SK-N-SH (cell line): ENCODE measurements around the gene ATP2B3. TPM values are rescaled to one million over a fixed set of nuclear protein-coding genes. Genes with fewer than 3 reads are reported as not detected.

Source experiments
- CTCF ChIA-PET: fragments of 300-600, 350-600 bp; formaldehyde crosslinking; extraction: SDS; loops from one replicate; lab custom pipeline; 2021; lab: Yijun Ruan, JAX
- POLR2A ChIA-PET: fragments of 350-600 bp; sonication (Branson Sonifier 250); formaldehyde crosslinking; extraction: SDS; loops from one replicate; lab custom pipeline; 2020; ENCODE audit warnings: antibody characterized with exemption, inconsistent platforms; lab: Yijun Ruan, JAX
- DNase-seq: peaks from one replicate; pipeline ENCODE4 v3.0.0; 2012
- H2AFZ ChIP-seq: fragments of 200-600 bp; sonication (generic); 2 replicates; pipeline ENCODE4 v1.8.1; 2016; ENCODE audit warnings: antibody characterized with exemption, mild to moderate bottlenecking, low read depth
- H3F3A ChIP-seq: fragments of 200-600 bp; sonication (generic); replicated peaks from 2 replicates; pipeline ENCODE3; 2016; ENCODE audit warnings: antibody characterized with exemption, mild to moderate bottlenecking; ENCODE audit not compliant: insufficient read depth
- H3K27ac ChIP-seq, 2 experiments: fragments of 200-500 bp in 1 of 2; fragments of 200-600 bp in 1 of 2; sonication (Bioruptor generic) in 1 of 2; sonication (generic), shearing (Covaris generic) in 1 of 2; 2 replicates each; pipeline versions ENCODE4 v1.5.1 to v1.6.1; 2014 to 2016; ENCODE audit warnings: low read depth in 2 of 2, inconsistent platforms in 1 of 2, low read length in 1 of 2, mild to moderate bottlenecking in 1 of 2, mixed read lengths in 1 of 2
- H3K27me3 ChIP-seq: fragments of 200-600 bp; sonication (generic), shearing (Covaris generic); 2 replicates; pipeline ENCODE4 v1.6.1; 2016; ENCODE audit warnings: mixed run types; ENCODE audit not compliant: insufficient read depth
- H3K36me3 ChIP-seq, 2 experiments: fragments of 200-500 bp in 1 of 2; fragments of 200-600 bp in 1 of 2; sonication (Bioruptor generic) in 1 of 2; sonication (generic) in 1 of 2; replicated peaks in 1 of 2; 2 replicates each; pipeline versions ENCODE3 to v1.5.1; 2014 to 2016; ENCODE audit warnings: low read length in 1 of 2, mild to moderate bottlenecking in 1 of 2; ENCODE audit not compliant: insufficient read depth in 2 of 2, control insufficient read depth in 1 of 2
- H3K4me1 ChIP-seq, 2 experiments: fragments of 200-500 bp in 1 of 2; fragments of 200-600 bp in 1 of 2; sonication (Bioruptor generic) in 1 of 2; sonication (generic), shearing (Covaris generic) in 1 of 2; 2 replicates each; pipeline versions ENCODE4 v1.5.1 to v1.6.1; 2014 to 2016; ENCODE audit warnings: low read depth in 1 of 2, low read length in 1 of 2, mixed run types in 1 of 2; ENCODE audit not compliant: insufficient read depth in 2 of 2, control insufficient read depth in 1 of 2
- H3K4me2 ChIP-seq: fragments of 200-600 bp; sonication (generic), shearing (Covaris generic); 2 replicates; pipeline ENCODE4 v1.6.1; 2017; ENCODE audit warnings: mixed run types
- H3K4me3 ChIP-seq, 2 experiments: fragments of 200-500 bp in 1 of 2; fragments of 200-600 bp in 1 of 2; sonication (Bioruptor generic) in 1 of 2; sonication (generic), shearing (Covaris generic) in 1 of 2; 2 replicates each; pipeline versions ENCODE4 v1.5.1 to v1.8.1; 2014 to 2016; ENCODE audit warnings: low read depth in 2 of 2, inconsistent platforms in 1 of 2, low read length in 1 of 2, mild to moderate bottlenecking in 1 of 2, mixed read lengths in 1 of 2, moderate library complexity in 1 of 2
- H3K79me2 ChIP-seq: fragments of 200-600 bp; sonication (generic); 2 replicates; pipeline ENCODE4 v1.8.1; 2017; ENCODE audit warnings: mild to moderate bottlenecking; ENCODE audit not compliant: insufficient read depth
- H3K9ac ChIP-seq: fragments of 200-600 bp; sonication (generic); 2 replicates; pipeline ENCODE4 v1.6.1; 2017; ENCODE audit warnings: mixed run types
- H3K9me2 ChIP-seq: fragments of 200-600 bp; sonication (generic); 2 replicates; pipeline ENCODE4 v1.6.1; 2017; ENCODE audit warnings: mixed run types
- H3K9me3 ChIP-seq: fragments of 200-600 bp; sonication (generic); 2 replicates; pipeline ENCODE4 v1.6.1; 2017; ENCODE audit warnings: mixed run types, mild to moderate bottlenecking, moderate library complexity
- H4K20me1 ChIP-seq: fragments of 200-600 bp; sonication (generic); 2 replicates; pipeline ENCODE4 v1.6.1; 2017; ENCODE audit warnings: mild to moderate bottlenecking, mixed run types; ENCODE audit not compliant: insufficient read depth
- CHD2 ChIP-seq: fragments of 150-350 bp; IDR thresholded peaks from 2 replicates; pipeline ENCODE4 v1.6.1; 2018; ENCODE audit warnings: low read length; ENCODE audit not compliant: partially characterized antibody
- NRF1 ChIP-seq: IDR thresholded peaks from 2 replicates; pipeline ENCODE4 v1.6.1; 2012; ENCODE audit warnings: low read depth, mild to moderate bottlenecking, low read length
- RXRA ChIP-seq: IDR thresholded peaks from 2 replicates; pipeline ENCODE4 v1.4.0; 2012; ENCODE audit warnings: low read depth, mild to moderate bottlenecking, borderline replicate concordance
- YY1 ChIP-seq: IDR thresholded peaks from 2 replicates; pipeline ENCODE4 v1.4.0; 2012; ENCODE audit warnings: low read depth, mild to moderate bottlenecking
- WGBS: methylation state at CpG from one replicate; pipeline ENCODE4 v1.1.6; 2017; ENCODE audit warnings: low lambda C conversion rate; 5-methylcytosine and 5-hydroxymethylcytosine counted together
- polyA plus RNA-seq, 3 experiments: library from polyadenylated mRNA; depleted of rRNA; stranded (reverse); fragments of >200 nt; gene quantifications; 2 replicates each; pipeline ENCODE4 v1.2.3, GENCODE V29; 2012
- TF ChIP-seq, protein P1 (sequence below): IDR thresholded peaks from 2 replicates; pipeline ENCODE4 v1.4.0; 2012; ENCODE audit warnings: low read depth
- TF ChIP-seq, protein P2 (sequence below): IDR thresholded peaks from 2 replicates; pipeline ENCODE4 v1.4.0; 2012; ENCODE audit warnings: low read depth, borderline replicate concordance
- TF ChIP-seq, protein P3 (sequence below): IDR thresholded peaks from 2 replicates; pipeline ENCODE4 v1.4.0; 2012; ENCODE audit warnings: low read depth, borderline replicate concordance
- TF ChIP-seq, protein P4 (sequence below): fragments of 150-350 bp; IDR thresholded peaks from 2 replicates; pipeline ENCODE4 v1.6.1; 2017; ENCODE audit warnings: antibody characterized with exemption, low read length, low read depth, borderline replicate concordance
- TF ChIP-seq, protein P5 (sequence below): fragments of 150-350 bp; IDR thresholded peaks from 2 replicates; pipeline ENCODE4 v1.6.1; 2016; ENCODE audit warnings: mild to moderate bottlenecking, low read depth, low read length

ATP2B3 gene
- polyA plus RNA-seq, 1 of the 3 experiments (the other 2 are of a cell fraction) = 0.16 TPM

DNA sequence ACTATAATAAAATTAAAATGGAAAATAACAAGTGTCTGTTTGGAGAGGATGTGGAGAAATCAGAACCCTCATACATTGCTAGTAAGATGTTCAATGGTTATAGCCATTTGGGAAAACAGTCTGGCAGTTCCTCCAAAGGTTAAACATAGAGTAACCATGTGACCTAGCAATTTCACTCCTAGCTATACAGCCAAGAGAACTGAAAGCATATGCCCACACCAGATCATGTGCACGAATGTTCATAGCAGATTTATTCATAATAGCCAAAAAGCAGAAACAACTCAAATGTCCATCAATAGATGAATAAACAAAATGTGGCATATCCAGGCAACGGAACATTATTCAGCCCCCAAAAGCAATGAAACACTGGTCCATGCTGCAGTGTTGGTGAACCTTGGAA lies 90.9 kb downstream of the ATP2B3 start:
- no peak overlapping the region for H3K4me3 ChIP-seq
- H3K9me3 ChIP-seq = no peaks in the 10 kb centered on the region
- peaks cover 0 to 10% of the 10 kb centered on the region in 2 experiments; a peak in 1 of 4 replicates for H3K4me1 ChIP-seq
- TF ChIP-seq, protein P1, sequence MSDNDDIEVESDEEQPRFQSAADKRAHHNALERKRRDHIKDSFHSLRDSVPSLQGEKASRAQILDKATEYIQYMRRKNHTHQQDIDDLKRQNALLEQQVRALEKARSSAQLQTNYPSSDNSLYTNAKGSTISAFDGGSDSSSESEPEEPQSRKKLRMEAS = no peak
- TF ChIP-seq, protein P2, sequence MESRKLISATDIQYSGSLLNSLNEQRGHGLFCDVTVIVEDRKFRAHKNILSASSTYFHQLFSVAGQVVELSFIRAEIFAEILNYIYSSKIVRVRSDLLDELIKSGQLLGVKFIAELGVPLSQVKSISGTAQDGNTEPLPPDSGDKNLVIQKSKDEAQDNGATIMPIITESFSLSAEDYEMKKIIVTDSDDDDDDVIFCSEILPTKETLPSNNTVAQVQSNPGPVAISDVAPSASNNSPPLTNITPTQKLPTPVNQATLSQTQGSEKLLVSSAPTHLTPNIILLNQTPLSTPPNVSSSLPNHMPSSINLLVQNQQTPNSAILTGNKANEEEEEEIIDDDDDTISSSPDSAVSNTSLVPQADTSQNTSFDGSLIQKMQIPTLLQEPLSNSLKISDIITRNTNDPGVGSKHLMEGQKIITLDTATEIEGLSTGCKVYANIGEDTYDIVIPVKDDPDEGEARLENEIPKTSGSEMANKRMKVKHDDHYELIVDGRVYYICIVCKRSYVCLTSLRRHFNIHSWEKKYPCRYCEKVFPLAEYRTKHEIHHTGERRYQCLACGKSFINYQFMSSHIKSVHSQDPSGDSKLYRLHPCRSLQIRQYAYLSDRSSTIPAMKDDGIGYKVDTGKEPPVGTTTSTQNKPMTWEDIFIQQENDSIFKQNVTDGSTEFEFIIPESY = no peak
- TF ChIP-seq CHD2 (no peak), NRF1 (no peak), RXRA (no peak)
- no peak overlapping the region for H3K9ac ChIP-seq
- POLR2A ChIA-PET = no interaction called here
- no peaks in the 10 kb centered on the region for H4K20me1 ChIP-seq
- no peaks in the 10 kb centered on the region for H3K79me2 ChIP-seq
- no peaks in the 10 kb centered on the region for H3K9me2 ChIP-seq
- H3K27me3 ChIP-seq = peaks cover 39% of the 10 kb centered on the region
- H3F3A ChIP-seq = no peaks in the 10 kb centered on the region
- no peak overlapping the region for H2AFZ ChIP-seq
- no peak overlapping the region for H3K4me2 ChIP-seq
- CTCF ChIA-PET = interaction anchor here (1.7 to 13.0 kb wide), 2 partner anchors 43 to 57 kb away, joined by 13 to 128 read pairs; no protein-coding TSS in a partner anchor
- WGBS = 35% methylated on average over 2 of the region's 2 CpGs
- no peak overlapping the region for H3K27ac ChIP-seq
- DNase-seq = no peak
- H3K36me3 ChIP-seq = no peaks in the 10 kb centered on the region

DNA sequence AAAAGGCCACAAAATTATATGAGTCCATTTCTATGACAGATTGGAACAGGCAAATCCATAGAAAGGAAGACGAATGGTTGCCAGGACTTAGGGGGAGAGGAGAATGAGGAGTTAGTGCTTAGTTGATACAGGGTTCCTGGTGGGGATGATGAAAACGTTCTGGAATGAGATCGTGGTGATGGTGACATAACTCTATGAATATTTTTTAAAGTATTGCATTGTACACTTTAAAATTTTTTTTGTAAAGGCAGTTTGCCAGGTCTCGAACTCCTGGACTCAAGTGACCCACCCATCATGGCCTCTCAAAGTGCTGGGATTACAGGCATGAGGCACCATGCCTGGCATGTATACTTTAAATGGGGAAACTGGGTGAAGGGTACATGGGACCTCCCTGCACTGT lies 91.4 kb downstream of the ATP2B3 start:
- no peaks in the 10 kb centered on the region for H3K79me2 ChIP-seq
- no peak overlapping the region for H3K4me2 ChIP-seq
- no peak overlapping the region for H3K4me3 ChIP-seq
- H4K20me1 ChIP-seq = no peaks in the 10 kb centered on the region
- no peaks in the 10 kb centered on the region for H3F3A ChIP-seq
- no peaks in the 10 kb centered on the region for H3K9me3 ChIP-seq
- peaks cover 0 to 10% of the 10 kb centered on the region in 2 experiments; a peak in 1 of 4 replicates for H3K4me1 ChIP-seq
- no peak overlapping the region for H3K9ac ChIP-seq
- no peaks in the 10 kb centered on the region for H3K36me3 ChIP-seq
- no peak overlapping the region for H3K27ac ChIP-seq
- no peaks in the 10 kb centered on the region for H3K9me2 ChIP-seq
- CTCF ChIA-PET = interaction anchor here (0.8 to 13.0 kb wide), 27 partner anchors 9 to 138 kb away, joined by 3 to 128 read pairs (median 7); partner anchors contain the start of genes CCNQ, DUSP9, HAUS7 and SLC6A8
- H3K27me3 ChIP-seq = peaks cover 43% of the 10 kb centered on the region
- 29% methylated on average over 4 of the region's 4 CpGs for WGBS
- POLR2A ChIA-PET = no interaction called here
- TF ChIP-seq, protein P2 = no peak
- TF ChIP-seq, protein P3, sequence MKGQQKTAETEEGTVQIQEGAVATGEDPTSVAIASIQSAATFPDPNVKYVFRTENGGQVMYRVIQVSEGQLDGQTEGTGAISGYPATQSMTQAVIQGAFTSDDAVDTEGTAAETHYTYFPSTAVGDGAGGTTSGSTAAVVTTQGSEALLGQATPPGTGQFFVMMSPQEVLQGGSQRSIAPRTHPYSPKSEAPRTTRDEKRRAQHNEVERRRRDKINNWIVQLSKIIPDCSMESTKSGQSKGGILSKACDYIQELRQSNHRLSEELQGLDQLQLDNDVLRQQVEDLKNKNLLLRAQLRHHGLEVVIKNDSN = no peak
- TF ChIP-seq YY1 = no peak
- TF ChIP-seq, protein P4, sequence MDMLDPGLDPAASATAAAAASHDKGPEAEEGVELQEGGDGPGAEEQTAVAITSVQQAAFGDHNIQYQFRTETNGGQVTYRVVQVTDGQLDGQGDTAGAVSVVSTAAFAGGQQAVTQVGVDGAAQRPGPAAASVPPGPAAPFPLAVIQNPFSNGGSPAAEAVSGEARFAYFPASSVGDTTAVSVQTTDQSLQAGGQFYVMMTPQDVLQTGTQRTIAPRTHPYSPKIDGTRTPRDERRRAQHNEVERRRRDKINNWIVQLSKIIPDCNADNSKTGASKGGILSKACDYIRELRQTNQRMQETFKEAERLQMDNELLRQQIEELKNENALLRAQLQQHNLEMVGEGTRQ = no peak
- TF ChIP-seq, protein P5, sequence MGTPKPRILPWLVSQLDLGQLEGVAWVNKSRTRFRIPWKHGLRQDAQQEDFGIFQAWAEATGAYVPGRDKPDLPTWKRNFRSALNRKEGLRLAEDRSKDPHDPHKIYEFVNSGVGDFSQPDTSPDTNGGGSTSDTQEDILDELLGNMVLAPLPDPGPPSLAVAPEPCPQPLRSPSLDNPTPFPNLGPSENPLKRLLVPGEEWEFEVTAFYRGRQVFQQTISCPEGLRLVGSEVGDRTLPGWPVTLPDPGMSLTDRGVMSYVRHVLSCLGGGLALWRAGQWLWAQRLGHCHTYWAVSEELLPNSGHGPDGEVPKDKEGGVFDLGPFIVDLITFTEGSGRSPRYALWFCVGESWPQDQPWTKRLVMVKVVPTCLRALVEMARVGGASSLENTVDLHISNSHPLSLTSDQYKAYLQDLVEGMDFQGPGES = no peak
- DNase-seq = no peak
- no peak overlapping the region for H2AFZ ChIP-seq
